IMR-90 (cell line): ENCODE results near the gene PVALEF. TPM values are rescaled to one million over a fixed set of nuclear protein-coding genes. Genes with fewer than 3 reads are reported as not detected.

Experiments
- ATAC-seq: fragments of 200-7000 bp; cut with Tn5 transposase; 2 replicates; pipeline ENCODE4 v1.9.1; 2020; ENCODE audit warnings: low read depth, mild to moderate bottlenecking, moderate library complexity
- BruUV-seq: library from RNA; stranded (reverse); fragments of 400-500 nt; replicated peaks from 2 replicates; lab custom pipeline; 2021; lab: Mats Ljungman, UMichigan
- CTCF ChIA-PET: fragments of 300-600 bp; formaldehyde crosslinking; extraction: SDS; loops from one replicate; lab custom pipeline; 2021; ENCODE audit warnings: antibody characterized with exemption; lab: Yijun Ruan, JAX
- POLR2A ChIA-PET: fragments of 300-600 bp; sonication (Branson Sonifier 250); formaldehyde crosslinking; loops from one replicate; lab custom pipeline; 2022; ENCODE audit warnings: antibody characterized with exemption; ENCODE audit not compliant: unreplicated experiment; lab: Charles Lee
- DNase-seq: peaks from one replicate; pipeline ENCODE4 v3.0.0; 2013
- H2AFZ ChIP-seq: replicated peaks from 2 replicates; pipeline ENCODE3; 2013; ENCODE audit warnings: low read length, mild to moderate bottlenecking; ENCODE audit not compliant: poor library complexity
- H2AK5ac ChIP-seq: 2 replicates; pipeline ENCODE4 v1.6.1; 2013; ENCODE audit warnings: low read depth, low read length, inconsistent platforms
- H2AK9ac ChIP-seq: replicated peaks from 2 replicates; pipeline ENCODE3; 2013; ENCODE audit warnings: mild to moderate bottlenecking, low read depth, low read length, moderate library complexity; ENCODE audit not compliant: poor library complexity
- H2BK120ac ChIP-seq: 2 replicates; pipeline ENCODE4 v1.6.1; 2013; ENCODE audit warnings: low read depth, low read length, inconsistent platforms
- H2BK15ac ChIP-seq: 3 replicates; pipeline ENCODE4 v1.6.1; 2013; ENCODE audit warnings: low read depth, low read length, inconsistent platforms
- H2BK20ac ChIP-seq: 2 replicates; pipeline ENCODE4 v1.6.1; 2013; ENCODE audit warnings: low read depth, mild to moderate bottlenecking, inconsistent platforms, low read length, moderate library complexity
- H2BK5ac ChIP-seq: 2 replicates; pipeline ENCODE4 v1.6.1; 2013; ENCODE audit warnings: mild to moderate bottlenecking, low read depth, low read length, inconsistent platforms; ENCODE audit not compliant: poor library complexity, severe bottlenecking
- H3K14ac ChIP-seq: replicated peaks from 2 replicates; pipeline ENCODE4 v1.6.1; 2013; ENCODE audit warnings: low read depth, low read length, inconsistent platforms
- H3K18ac ChIP-seq: 2 replicates; pipeline ENCODE4 v1.6.1; 2013; ENCODE audit warnings: low read depth, low read length, control low read depth
- H3K23ac ChIP-seq: 2 replicates; pipeline ENCODE4 v1.6.1; 2013; ENCODE audit warnings: low read depth, low read length, inconsistent platforms
- H3K27ac ChIP-seq: 2 replicates; pipeline ENCODE4 v1.5.1; 2013; ENCODE audit warnings: mild to moderate bottlenecking, control low read depth, low read length; ENCODE audit not compliant: insufficient read depth
- H3K27me3 ChIP-seq: 2 replicates; pipeline ENCODE4 v1.6.1; 2013; ENCODE audit warnings: low read length; ENCODE audit not compliant: control insufficient read depth, insufficient read depth
- H3K36me3 ChIP-seq: 2 replicates; pipeline ENCODE4 v1.6.1; 2013; ENCODE audit warnings: low read length, mixed read lengths; ENCODE audit not compliant: control insufficient read depth, insufficient read depth
- H3K4ac ChIP-seq: 2 replicates; pipeline ENCODE4 v1.6.1; 2013; ENCODE audit warnings: low read depth, low read length, inconsistent platforms
- H3K4me1 ChIP-seq: 2 replicates; pipeline ENCODE4 v1.6.1; 2013; ENCODE audit warnings: low read length, mixed read lengths; ENCODE audit not compliant: control insufficient read depth, insufficient read depth
- H3K4me2 ChIP-seq: 2 replicates; pipeline ENCODE4 v1.6.1; 2013; ENCODE audit warnings: low read depth, mild to moderate bottlenecking, control low read depth, low read length, moderate library complexity
- H3K4me3 ChIP-seq: 2 replicates; pipeline ENCODE4 v1.5.1; 2013; ENCODE audit warnings: low read depth, mild to moderate bottlenecking, control low read depth, low read length, moderate library complexity; ENCODE audit not compliant: insufficient read depth
- H3K56ac ChIP-seq: 2 replicates; pipeline ENCODE4 v1.6.1; 2013; ENCODE audit warnings: low read length, inconsistent platforms; ENCODE audit not compliant: insufficient read depth; ENCODE audit errors: extremely low read depth
- H3K79me1 ChIP-seq, 2 experiments: 2 replicates each; pipeline ENCODE4 v1.6.1; 2013; ENCODE audit warnings: low read length in 2 of 2, inconsistent platforms in 1 of 2, low read depth in 1 of 2
- H3K9ac ChIP-seq: 2 replicates; pipeline ENCODE4 v1.6.1; 2013; ENCODE audit warnings: low read depth, low read length, control low read depth
- H3K9me1 ChIP-seq: 2 replicates; pipeline ENCODE4 v1.6.1; 2013; ENCODE audit warnings: low read length, inconsistent platforms; ENCODE audit not compliant: insufficient read depth
- H3K9me3 ChIP-seq: 2 replicates; pipeline ENCODE4 v1.6.1; 2013; ENCODE audit warnings: low read length; ENCODE audit not compliant: control insufficient read depth, insufficient read depth
- H4K20me1 ChIP-seq: 2 replicates; pipeline ENCODE4 v1.6.1; 2013; ENCODE audit warnings: low read length, inconsistent platforms; ENCODE audit not compliant: insufficient read depth
- H4K5ac ChIP-seq: 2 replicates; pipeline ENCODE4 v1.6.1; 2013; ENCODE audit warnings: mild to moderate bottlenecking, low read depth, low read length, control low read depth
- H4K8ac ChIP-seq, 2 experiments: 2 replicates each; pipeline ENCODE4 v1.6.1; 2013; ENCODE audit warnings: low read depth in 2 of 2, low read length in 2 of 2, control low read depth in 1 of 2, inconsistent platforms in 1 of 2
- H4K91ac ChIP-seq: 2 replicates; pipeline ENCODE4 v1.6.1; 2013; ENCODE audit warnings: low read depth, low read length, inconsistent platforms; ENCODE audit not compliant: insufficient read depth
- CEBPB ChIP-seq: IDR thresholded peaks from 2 replicates; pipeline ENCODE4 v1.6.1; 2012; ENCODE audit warnings: low read depth, low read length, improper control_type of control experiment
- NFE2L2 ChIP-seq: fragments of 150-350 bp; IDR thresholded peaks from 2 replicates; pipeline ENCODE4 v1.6.1; 2016; ENCODE audit warnings: low read depth, mild to moderate bottlenecking, low read length
- POLR2A ChIP-seq: IDR thresholded peaks from 2 replicates; pipeline ENCODE4 v1.6.1; 2012; ENCODE audit warnings: mild to moderate bottlenecking, low read depth, low read length
- RCOR1 ChIP-seq: IDR thresholded peaks from 2 replicates; pipeline ENCODE4 v1.6.1; 2012; ENCODE audit warnings: mild to moderate bottlenecking, low read length, improper control_type of control experiment; ENCODE audit not compliant: insufficient replicate concordance
- SMC3 ChIP-seq: fragments of 150-350 bp; IDR thresholded peaks from 2 replicates; pipeline ENCODE4 v1.6.1; 2016; ENCODE audit warnings: low read depth, mild to moderate bottlenecking, antibody characterized with exemption, low read length, moderate library complexity
- WGBS, 2 experiments: methylation state at CpG; one replicate each; pipeline versions ENCODE4 v1.1.5 to v1.1.7; 2013; ENCODE audit warnings: missing lambda C conversion rate in 2 of 2; ENCODE audit not compliant: insufficient read length in 1 of 2; ENCODE audit errors: extremely low coverage in 2 of 2; 5-methylcytosine and 5-hydroxymethylcytosine counted together
- dilution Hi-C: fragments of 300-500 bp; cut with HindIII; formaldehyde crosslinking; loops from one replicate; pipeline ENCODE4 v1.14.3; 2018; ENCODE audit warnings: low sequenced_read_pairs; ENCODE audit not compliant: unreplicated experiment
- in situ Hi-C: fragments of 300-500 bp; cut with MboI; formaldehyde crosslinking; loops from 3 replicates; pipeline ENCODE4 v1.14.3; 2019; ENCODE audit warnings: low sequenced_read_pairs, inconsistent platforms, mixed read lengths
- intact Hi-C: fragments of 100-400 bp; cut with micrococcal nuclease; formaldehyde crosslinking; loops from 2 replicates; pipeline ENCODE4 v1.10.0; 2022
- polyA plus RNA-seq, 3 experiments: library from polyadenylated mRNA; depleted of rRNA; stranded (reverse); fragments of >200 nt; gene quantifications; 2 replicates each; pipeline ENCODE4 v1.2.3, GENCODE V29; 2012; ENCODE audit warnings: low replicate concordance in 1 of 3
- total RNA-seq: library from RNA; depleted of rRNA; stranded (reverse); fragments of >200 nt; gene quantifications from 2 replicates; pipeline ENCODE4 v1.2.3, GENCODE V29; 2012

Gene PVALEF
- total and polyA plus RNA-seq, 2 of the 4 experiments (the other 2 are of a cell fraction): not detected

DNA sequence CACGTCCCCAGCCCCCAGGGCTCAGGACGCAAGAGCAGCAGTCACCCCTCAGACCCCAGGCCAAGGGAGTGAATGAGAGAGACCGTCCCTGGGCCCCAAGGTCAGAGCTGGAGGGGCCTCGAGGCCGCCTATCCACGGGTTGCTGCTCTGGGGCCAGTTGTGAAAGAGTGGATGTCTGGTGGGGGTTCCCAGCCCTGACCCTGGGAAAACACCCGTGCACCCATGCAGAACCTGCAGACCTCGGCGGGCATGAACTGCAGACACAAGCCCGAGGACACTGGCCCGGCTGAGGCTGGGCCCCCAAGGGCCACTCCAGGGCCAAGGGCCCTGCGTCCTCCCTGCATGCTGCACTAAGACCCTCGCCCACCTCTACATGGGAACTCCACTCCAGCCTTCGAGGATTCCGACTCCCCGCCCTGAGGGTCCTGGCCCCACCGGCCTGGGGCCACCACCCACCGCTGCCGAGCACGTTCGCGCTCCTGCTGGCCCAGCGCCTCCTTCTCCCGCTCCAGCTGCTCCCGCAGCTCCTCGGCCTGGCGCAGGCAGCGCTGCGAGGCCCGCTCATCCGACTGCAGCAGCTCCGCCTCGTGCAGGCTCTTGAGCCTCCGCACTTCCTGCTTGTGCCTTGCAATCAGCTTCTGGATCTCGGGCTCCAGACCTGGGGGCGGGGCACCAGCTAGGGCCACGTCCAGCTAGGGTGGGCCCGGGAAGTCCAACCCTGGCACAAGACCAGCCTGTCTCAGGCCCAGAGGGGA lies 28.3 kb downstream of the PVALEF start:
- Histone ChIP-seq H4K91ac (no peak overlapping the region), H4K5ac (no peak overlapping the region), H3K4me1 (no peaks in the 10 kb centered on the region), H3K36me3 (peaks cover 11% of the 10 kb centered on the region), H3K9me3 (no peaks in the 10 kb centered on the region), H3K23ac (no peak overlapping the region), H2BK20ac (no peak overlapping the region), H4K20me1 (no peaks in the 10 kb centered on the region; the same call in 1 of the 2 replicates), H3K56ac (no peak overlapping the region), H4K8ac (no peak overlapping the region), H3K4me2 (no peak overlapping the region), H3K27me3 (no peaks in the 10 kb centered on the region), H3K18ac (no peak overlapping the region), H3K4ac (no peak overlapping the region), H2BK5ac (no peak overlapping the region), H2BK15ac (no peak overlapping the region), H3K79me1 (no peaks in the 10 kb centered on the region), H3K14ac (no peak overlapping the region), H3K9me1 (no peaks in the 10 kb centered on the region), H3K27ac (no peak overlapping the region), H2AK9ac (no peak overlapping the region), H3K9ac (no peak overlapping the region), H2BK120ac (no peak overlapping the region), H3K4me3 (no peak overlapping the region), H2AFZ (no peak overlapping the region), H2AK5ac (no peak overlapping the region)
- TF ChIP-seq SMC3 (no peak), CEBPB (no peak), NFE2L2 (no peak), RCOR1 (no peak), POLR2A (no peak)
- 86% methylated on average over 34 of the region's 38 CpGs; no CpG with 5 or more reads in 1 of the 2 experiments for WGBS, 2 experiments
- CTCF ChIA-PET: no interaction called here
- DNase-seq (no peak), ATAC-seq (no peak)
- POLR2A ChIA-PET: no interaction called here
- no TSS peak for BruUV-seq
- in situ Hi-C loops: no loop called here
- intact Hi-C loops: no loop called here
- dilution Hi-C loops: no loop called here
